Stimulated activated CD8-positive, alpha-beta memory T cell treated with anti-CD3 and anti-CD28 coated beads, Interleukin-4, amount 100 ng/mL, for 48 hours (primary cell): ENCODE data around the gene CDH23.

Experiments used
- DNase-seq: peaks from one replicate; pipeline ENCODE4 v3.0.0-alpha.2; 2020

Gene CDH23

GRCh38 chr10:71715026-71715425, 318.3 kb downstream of the CDH23 start:
- DNase-seq = no peak

GRCh38 chr10:71715860-71716259, 319.1 kb downstream of the CDH23 start:
- DNase-seq = no peak

- DNase-seq = no peak
Measured at GRCh38 chr10:71716426-71716825, 319.7 kb downstream of the CDH23 start.

GRCh38 chr10:71717056-71717455, 320.3 kb downstream of the CDH23 start:
- DNase-seq = no peak

GRCh38 chr10:71717551-71717951, 320.8 kb downstream of the CDH23 start:
- DNase-seq = no peak

- DNase-seq = no peak
Measured at GRCh38 chr10:71718165-71718698, 321.5 kb downstream of the CDH23 start.

- DNase-seq = no peak
Measured at GRCh38 chr10:71719042-71719441, 322.3 kb downstream of the CDH23 start.

GRCh38 chr10:71719464-71720201, 322.9 kb downstream of the CDH23 start, which contains the start of gene C10orf105:
C10orf105 (minus strand) TSS chr10:71719778; CDS start chr10:71716337, 3,441 bp downstream.
- DNase-seq = no peak

GRCh38 chr10:71720288-71720687, 323.6 kb downstream of the CDH23 start:
- no peak for DNase-seq

GRCh38 chr10:71721313-71721712, 324.6 kb downstream of the CDH23 start:
- DNase-seq = no peak

- no peak for DNase-seq
Measured at GRCh38 chr10:71722849-71723248, 326.1 kb downstream of the CDH23 start.

GRCh38 chr10:71723311-71723710, 326.6 kb downstream of the CDH23 start:
- no peak for DNase-seq

- DNase-seq = no peak
Measured at GRCh38 chr10:71724539-71724938, 327.8 kb downstream of the CDH23 start.

- DNase-seq = no peak
Measured at GRCh38 chr10:71725249-71725648, 328.5 kb downstream of the CDH23 start.

- peak; percentile 89 for DNase-seq
Measured at GRCh38 chr10:71725998-71726579, 329.4 kb downstream of the CDH23 start.

GRCh38 chr10:71726580-71727104, 329.9 kb downstream of the CDH23 start:
- peak; percentile 78 for DNase-seq

- DNase-seq = peak; percentile 69
Measured at GRCh38 chr10:71727105-71727737, 330.5 kb downstream of the CDH23 start.

GRCh38 chr10:71727738-71728737, 331.3 kb downstream of the CDH23 start:
- peak; percentile 70 for DNase-seq

GRCh38 chr10:71729161-71729636, 332.5 kb downstream of the CDH23 start:
- DNase-seq = no peak

- no peak for DNase-seq
Measured at GRCh38 chr10:71731791-71732190, 335.1 kb downstream of the CDH23 start.

- no peak for DNase-seq
Measured at GRCh38 chr10:71734797-71735196, 338.1 kb downstream of the CDH23 start.
